GM18502 (cell line): ENCODE data around the gene WNT3A.

ENCODE experiments used
- ATAC-seq: cut with Tn5 transposase; IDR thresholded peaks from one replicate; pipeline ENCODE4 v1.9.1; 2021; ENCODE audit warnings: mild to moderate bottlenecking; ENCODE audit not compliant: unreplicated experiment, poor library complexity

Gene WNT3A

DNA sequence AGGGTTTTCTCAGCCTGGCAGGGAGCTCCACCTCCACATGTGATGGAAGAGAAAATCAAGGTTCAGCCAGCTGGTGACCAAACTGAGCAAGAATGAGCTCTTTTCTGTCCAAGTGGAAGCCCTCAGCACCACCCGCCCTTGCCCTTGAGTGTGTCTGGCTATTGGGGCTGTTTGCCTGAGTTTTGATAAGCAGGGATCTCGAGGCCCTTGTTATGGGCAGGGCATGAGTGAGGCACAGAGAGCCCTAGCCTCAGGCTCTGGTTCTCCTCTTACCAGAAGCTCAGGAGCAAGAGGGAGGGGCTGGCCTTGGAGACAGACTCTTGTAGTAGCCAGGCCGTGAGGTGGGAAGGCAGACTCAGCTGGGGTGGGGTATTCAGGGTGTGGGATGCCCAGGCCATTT, 38.2 kb downstream of the WNT3A start:
- no peak for ATAC-seq

DNA sequence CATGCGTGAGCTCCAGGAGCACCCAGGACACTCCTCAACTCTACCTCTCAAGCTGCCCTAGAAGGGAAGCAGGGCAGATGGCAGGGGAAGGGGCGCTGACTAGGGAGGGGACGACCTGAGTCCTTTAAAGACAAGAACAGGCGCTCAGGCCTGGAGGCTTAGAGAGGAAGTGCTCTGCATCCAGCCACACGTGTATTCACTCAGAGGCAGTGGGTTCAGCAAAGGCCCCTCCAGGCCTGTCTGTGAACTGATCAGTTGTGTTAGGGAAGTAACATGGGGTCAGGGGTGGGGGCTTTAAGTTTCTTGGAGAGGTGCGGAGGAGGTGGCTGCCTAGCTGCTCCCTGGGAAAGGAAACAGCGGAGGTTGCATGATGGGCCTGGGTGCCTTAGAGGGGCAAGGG, 38.6 kb downstream of the WNT3A start:
- ATAC-seq = no peak

DNA sequence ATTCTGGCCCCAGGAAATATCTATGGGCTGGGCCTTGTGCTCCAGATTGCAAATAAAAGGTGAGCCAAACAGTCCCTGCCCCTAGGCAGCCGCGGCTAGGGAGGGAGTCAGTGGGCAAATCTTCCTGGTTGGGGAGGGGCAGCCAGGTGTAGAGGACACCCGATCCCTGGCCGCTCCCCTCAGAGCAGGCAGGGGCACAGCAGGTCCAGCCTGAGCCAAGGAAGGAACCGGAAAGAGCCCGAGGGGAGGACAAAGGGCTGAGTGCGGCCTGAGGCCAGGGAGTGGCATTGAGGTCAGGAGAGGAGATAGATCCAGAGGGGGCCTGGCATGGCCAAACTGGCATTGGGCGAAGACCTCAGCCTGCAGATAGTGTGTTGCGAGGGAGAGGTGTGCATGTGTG, 39.1 kb downstream of the WNT3A start:
- no peak for ATAC-seq

DNA sequence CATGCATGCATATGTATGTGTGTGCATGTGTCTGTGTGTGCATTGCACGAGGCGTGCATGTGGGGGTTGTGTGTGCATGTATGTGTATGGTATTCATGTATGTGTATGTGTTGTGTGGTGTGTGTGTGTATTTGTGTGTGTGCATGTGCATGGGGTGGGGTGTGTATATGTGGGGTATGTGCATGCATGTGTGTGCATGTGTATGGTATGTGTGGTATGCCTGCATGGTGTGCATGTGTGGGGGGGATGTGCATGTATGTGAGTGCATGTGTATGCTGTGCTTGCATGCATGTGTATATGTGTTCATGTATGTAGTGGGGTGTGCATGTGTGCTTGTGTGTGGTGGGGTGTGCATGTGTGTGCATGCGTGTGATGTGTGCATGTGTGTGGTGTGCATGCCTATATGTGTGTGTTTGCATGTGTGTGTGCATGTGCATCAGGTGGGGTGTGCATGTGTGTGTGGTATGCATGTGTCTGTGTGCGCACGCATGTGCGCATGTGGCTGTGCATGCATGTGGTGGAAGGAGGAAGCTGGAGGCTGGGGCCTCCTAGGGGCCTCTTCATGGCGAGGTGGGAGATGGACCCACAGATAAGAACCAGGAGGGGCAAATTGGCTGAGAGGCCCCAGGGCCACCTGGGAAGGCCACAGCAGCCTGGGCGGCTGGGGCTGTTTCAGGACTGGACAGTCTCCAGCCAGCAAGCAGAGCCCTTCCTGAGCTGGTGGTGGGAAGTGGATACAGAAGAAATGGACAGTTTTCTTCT, 39.8 kb downstream of the WNT3A start:
- ATAC-seq = no peak

DNA sequence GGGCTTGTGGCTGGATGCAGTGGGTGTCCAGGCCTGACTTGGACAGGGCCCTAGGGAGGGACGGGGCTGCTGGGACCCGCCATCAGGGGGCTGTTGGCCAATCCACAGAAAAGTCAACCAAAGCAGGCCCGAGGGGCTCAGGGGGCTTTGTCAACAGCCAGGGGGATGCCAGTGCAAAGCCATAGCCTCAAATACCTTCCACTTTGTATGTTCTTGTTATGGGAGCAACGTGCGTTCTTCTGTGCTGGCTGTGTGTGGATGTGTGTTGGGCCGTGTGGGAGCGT, 40.3 kb downstream of the WNT3A start:
- no peak for ATAC-seq

DNA sequence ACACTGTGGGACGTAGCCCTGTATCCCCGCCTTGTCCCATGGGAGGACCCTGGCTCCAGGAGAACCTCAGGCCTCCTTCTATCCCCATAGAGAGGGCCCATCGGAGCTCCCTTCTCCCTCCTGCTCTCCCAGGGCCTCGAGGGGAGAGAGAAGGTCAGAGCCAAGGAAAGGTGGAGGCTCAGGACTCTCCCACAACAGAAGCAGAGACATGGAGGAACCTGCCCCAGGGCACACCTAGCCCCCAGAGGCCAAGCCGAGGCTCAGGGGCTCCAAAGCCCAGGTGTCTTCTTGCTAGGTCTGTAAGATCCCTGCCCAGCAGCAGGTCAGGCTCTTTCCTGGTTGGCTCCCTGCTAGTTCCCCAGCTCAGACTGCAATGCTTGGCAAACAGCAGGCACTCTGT, 41.3 kb downstream of the WNT3A start:
- no peak for ATAC-seq

DNA sequence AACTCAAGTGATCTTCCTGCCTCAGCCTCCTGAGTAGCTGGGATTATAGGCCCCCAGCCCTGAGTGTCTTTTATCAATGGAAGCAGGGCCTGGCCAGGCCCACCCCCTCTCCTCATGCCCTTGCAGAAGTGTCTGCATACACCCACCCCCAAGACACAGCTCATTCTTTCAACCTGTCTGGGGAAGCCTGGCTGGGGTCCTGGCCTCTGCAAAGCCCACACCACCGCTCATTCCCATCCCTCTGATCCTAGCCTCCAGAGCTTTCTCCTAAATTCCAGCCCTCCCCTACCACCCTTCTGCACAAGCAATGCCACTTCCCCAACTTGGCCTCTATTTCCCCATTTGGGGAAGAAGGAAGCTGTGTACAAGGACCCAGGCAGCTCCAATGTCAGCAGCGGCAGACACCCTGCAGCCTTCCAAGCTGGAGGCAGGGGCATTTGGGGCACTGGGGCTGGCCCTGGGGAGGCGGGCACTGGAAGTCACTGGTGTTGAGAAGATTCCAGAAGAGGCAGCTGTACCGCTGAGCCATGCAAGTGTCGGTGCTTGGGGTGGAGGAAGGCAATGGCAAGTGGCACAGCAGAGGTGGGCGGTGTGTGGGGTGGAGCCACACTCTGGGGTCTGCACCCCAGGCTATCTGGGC, 42.0 kb downstream of the WNT3A start:
- ATAC-seq = no peak

DNA sequence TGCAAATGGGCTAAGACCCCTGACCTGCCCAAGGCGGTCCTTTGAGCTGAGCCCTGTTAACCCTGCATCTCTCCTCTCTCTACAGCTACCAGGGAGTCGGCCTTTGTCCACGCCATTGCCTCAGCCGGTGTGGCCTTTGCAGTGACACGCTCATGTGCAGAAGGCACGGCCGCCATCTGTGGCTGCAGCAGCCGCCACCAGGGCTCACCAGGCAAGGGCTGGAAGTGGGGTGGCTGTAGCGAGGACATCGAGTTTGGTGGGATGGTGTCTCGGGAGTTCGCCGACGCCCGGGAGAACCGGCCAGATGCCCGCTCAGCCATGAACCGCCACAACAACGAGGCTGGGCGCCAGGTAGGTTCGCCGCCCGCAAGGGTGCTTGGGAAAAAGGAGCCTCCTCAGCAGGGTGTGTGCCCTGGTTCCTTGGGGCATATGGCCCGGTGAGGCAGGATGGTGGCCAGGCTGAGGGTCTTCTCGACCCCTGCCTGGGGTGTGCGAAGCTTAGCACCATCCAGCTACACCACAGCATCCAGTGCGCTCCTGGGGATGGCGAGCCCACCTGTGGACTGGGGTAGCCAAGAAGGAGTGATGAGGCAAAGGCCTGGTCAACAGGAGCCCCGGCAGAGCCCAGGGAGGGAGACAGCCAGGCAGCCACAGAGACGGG, 43.9 kb downstream of the WNT3A start:
- no peak for ATAC-seq

DNA sequence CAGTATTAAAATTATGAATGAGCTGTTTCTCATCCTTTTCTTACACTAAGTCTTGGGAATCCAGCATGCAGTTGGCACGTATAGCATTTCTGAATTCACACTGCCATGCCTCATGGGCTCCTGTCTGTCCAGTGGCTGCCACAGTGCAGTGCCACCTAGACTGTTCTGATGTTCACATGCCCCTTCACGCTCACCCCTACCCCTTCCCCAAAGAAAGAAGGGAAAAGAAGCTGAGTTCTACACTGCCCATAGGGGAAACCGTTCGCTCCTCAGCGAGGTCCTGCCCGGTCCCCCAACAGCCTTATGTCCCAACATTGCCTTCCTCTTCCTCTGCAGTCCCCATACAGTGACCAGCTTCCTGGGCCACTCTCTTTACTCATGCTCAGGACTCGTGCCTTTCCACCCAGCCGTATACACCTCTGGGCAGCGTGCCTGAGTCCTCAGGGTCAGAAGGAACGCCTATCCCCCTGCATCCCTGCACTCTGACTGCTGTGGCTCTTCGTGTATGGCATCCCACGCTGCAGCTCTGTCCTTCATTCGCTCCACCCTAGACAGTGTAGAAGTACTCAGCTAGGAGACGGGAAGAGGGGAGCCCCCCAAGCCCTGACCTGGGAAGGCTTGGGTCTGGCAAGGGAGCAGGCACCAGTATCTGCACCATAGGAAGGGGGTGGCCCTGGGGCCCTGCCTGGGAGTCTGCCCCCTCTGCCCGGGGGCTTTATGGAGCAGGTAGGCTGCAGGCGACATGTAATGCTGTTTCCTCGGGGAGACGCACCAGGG, 51.6 kb downstream of the WNT3A start:
- no peak for ATAC-seq

DNA sequence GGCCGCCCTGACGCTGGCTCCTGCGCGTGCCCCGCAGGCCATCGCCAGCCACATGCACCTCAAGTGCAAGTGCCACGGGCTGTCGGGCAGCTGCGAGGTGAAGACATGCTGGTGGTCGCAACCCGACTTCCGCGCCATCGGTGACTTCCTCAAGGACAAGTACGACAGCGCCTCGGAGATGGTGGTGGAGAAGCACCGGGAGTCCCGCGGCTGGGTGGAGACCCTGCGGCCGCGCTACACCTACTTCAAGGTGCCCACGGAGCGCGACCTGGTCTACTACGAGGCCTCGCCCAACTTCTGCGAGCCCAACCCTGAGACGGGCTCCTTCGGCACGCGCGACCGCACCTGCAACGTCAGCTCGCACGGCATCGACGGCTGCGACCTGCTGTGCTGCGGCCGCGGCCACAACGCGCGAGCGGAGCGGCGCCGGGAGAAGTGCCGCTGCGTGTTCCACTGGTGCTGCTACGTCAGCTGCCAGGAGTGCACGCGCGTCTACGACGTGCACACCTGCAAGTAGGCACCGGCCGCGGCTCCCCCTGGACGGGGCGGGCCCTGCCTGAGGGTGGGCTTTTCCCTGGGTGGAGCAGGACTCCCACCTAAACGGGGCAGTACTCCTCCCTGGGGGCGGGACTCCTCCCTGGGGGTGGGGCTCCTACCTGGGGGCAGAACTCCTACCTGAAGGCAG, 52.3 kb downstream of the WNT3A start:
- peak; percentile 29 for ATAC-seq

DNA sequence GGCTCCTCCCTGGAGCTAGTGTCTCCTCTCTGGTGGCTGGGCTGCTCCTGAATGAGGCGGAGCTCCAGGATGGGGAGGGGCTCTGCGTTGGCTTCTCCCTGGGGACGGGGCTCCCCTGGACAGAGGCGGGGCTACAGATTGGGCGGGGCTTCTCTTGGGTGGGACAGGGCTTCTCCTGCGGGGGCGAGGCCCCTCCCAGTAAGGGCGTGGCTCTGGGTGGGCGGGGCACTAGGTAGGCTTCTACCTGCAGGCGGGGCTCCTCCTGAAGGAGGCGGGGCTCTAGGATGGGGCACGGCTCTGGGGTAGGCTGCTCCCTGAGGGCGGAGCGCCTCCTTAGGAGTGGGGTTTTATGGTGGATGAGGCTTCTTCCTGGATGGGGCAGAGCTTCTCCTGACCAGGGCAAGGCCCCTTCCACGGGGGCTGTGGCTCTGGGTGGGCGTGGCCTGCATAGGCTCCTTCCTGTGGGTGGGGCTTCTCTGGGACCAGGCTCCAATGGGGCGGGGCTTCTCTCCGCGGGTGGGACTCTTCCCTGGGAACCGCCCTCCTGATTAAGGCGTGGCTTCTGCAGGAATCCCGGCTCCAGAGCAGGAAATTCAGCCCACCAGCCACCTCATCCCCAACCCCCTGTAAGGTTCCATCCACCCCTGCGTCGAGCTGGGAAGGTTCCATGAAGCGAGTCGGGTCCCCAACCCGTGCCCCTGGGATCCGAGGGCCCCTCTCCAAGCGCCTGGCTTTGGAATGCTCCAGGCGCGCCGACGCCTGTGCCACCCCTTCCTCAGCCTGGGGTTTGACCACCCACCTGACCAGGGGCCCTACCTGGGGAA, 53.0 kb downstream of the WNT3A start:
- ATAC-seq = peak; percentile 62

DNA sequence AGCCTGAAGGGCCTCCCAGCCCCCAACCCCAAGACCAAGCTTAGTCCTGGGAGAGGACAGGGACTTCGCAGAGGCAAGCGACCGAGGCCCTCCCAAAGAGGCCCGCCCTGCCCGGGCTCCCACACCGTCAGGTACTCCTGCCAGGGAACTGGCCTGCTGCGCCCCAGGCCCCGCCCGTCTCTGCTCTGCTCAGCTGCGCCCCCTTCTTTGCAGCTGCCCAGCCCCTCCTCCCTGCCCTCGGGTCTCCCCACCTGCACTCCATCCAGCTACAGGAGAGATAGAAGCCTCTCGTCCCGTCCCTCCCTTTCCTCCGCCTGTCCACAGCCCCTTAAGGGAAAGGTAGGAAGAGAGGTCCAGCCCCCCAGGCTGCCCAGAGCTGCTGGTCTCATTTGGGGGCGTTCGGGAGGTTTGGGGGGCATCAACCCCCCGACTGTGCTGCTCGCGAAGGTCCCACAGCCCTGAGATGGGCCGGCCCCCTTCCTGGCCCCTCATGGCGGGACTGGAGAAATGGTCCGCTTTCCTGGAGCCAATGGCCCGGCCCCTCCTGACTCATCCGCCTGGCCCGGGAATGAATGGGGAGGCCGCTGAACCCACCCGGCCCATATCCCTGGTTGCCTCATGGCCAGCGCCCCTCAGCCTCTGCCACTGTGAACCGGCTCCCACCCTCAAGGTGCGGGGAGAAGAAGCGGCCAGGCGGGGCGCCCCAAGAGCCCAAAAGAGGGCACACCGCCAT, 53.8 kb downstream of the WNT3A start:
- ATAC-seq = no peak

DNA sequence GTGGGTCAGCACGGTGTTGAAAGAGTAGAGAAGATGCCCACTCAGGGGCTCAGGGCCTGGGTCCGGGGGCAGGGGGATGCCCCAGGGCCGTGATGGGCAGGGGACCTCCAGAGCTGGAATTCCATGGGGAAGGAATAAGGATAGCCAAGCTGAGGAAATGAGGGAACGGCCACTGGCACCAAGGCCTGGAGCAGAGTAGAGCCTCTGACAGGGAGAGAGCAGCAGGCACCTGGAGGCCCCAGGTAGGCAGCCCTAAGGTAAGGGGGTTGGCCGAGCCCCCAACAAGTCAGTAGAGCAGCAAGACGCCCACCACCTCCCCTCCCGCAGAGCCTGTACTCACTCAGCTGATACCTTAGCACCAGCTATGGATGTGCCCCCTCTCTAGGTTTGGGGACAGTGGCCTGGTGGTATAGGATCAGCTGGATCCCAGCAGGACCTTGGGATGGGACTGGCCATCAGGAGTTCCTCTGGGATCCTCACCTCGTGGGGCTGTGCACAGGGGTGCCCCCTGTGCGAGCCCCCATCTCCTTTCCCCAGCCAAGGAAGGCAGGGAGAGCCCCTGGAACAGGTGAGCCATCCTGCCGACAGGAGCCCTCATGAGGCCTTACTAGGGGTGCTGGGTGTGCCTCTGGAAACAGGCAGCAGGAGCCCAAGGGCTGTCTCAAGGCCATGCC, 54.8 kb downstream of the WNT3A start:
- no peak for ATAC-seq

DNA sequence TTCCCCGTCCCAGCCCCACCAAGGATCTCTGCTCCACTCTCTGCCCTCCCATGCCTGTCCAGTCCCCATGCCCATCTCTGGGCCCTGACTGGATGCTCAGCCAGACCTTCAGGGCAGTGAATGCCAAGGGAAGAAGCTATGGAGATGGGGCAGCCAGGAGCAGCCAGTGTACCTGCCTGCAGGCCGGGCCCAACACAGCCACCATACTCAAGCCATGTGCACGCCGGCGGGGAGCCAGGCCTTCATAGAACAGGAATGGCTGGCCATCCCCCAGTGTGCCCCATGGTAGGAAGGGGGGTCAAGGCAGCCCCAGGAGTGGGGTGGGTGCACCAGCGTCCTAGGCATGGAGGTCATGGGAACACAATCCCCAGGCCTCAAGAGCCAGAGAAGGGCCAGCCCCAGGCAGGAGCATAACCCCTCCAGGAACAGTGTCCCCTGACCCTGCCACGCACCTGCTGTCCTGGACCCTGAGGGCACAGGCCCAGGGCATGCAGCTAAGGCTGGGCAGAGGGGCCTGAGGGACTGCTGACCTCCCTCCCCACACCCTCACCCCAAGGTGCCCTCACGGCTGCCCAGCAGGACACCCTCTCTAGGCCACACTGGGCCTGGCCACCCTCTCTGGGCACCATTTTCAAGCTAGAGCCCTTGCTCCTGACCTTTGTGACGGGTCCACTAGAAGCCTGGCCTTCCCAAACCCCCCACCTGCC, 55.4 kb downstream of the WNT3A start:
- no peak for ATAC-seq

DNA sequence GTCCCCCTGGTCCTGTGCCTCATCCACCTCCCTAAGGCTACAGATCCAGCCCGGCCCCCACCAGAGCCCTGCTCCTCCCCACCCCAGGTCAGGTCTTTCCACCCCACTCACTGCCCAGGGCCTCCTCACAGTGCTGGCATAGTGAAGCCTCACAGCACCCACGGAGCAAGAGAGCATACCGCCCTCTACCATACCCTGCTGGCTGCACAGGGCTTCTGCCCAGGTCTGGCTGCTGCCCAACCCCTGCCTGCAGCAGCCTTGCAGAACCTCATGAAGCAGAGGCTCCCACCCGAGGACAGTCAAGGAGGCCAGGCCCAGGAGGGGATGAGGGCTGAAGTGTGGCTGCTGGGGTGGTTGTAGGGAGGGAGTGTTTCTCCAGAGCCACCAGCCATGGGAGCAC, 56.0 kb downstream of the WNT3A start:
- ATAC-seq = no peak

DNA sequence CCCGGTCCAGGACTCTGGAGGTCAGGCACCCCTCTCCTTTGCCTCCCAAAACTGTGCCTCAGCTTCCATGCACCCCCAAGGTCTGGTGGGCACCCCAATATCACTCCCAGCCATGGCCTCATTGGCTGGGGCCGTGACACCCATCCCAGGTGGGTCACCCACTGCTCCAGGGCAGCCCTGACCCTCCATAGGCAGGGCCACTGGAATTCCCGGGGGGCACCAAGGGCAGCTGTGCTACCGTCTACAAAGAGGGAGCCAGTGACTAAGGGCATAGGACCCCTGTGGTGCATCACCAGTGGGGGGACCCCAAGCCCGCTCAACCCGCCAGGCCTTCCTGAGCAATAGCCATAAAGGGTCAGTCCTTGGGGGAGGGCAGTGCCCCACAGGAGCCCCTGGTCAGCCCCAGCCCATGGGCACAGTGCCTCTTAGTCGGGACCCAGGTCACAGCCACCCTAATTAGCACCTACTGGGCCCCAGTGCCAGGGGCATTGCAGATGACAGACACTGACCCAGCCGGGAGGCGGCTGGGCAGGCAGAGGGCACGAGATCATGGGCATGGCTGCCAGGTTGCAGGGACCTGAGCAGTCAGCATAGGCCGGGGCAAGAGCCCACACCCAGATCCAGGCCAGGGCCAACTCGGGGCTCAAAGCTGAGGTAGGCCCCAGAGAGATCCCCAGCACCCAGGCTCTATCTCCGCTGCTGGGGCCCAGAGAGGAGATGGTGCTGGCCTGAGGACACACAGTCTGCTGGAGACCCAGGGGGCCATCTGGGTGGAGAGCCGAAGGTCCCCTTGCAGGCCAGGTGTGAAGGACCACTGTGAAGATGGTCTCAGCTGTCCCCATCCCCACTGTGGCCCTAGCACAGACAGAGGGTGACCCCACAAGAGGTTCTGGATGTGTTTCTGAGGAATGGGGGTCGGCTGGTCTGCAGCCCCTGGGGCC, 56.7 kb downstream of the WNT3A start:
- no peak for ATAC-seq

DNA sequence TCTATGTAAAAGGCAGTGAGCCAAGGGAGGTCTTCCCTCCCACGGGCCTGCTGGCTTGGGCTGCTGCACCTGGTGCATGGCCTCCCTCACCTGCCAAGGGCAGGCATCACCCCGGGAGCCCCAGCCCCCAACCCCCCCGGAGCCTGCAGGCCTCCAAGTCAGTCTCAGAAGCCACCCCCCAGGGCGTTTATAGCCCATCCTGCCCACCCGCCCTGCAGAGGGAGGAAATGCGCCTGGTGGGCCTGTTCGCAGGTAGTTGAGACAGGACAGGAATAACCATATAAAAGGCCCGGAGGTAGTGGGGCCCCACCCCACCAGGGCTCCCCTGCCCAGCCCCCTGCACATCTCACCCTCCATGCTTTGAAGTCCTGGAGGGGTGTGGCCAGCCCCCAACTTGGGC, 57.5 kb downstream of the WNT3A start:
- no peak for ATAC-seq
